GM10266 (cell line): ENCODE data around the gene SSBP2.

Experiments used
- DNase-seq: peaks from one replicate; pipeline ENCODE4 v3.0.0; 2012; ENCODE audit errors: extremely low spot score
- TF ChIP-seq, protein P1 (sequence below): IDR thresholded peaks from 2 replicates; pipeline ENCODE4 v1.5.1; 2012; ENCODE audit warnings: mild to moderate bottlenecking, low read depth; ENCODE audit not compliant: control insufficient read depth, insufficient read depth; ENCODE audit errors: missing control alignments

The SSBP2 gene

DNA sequence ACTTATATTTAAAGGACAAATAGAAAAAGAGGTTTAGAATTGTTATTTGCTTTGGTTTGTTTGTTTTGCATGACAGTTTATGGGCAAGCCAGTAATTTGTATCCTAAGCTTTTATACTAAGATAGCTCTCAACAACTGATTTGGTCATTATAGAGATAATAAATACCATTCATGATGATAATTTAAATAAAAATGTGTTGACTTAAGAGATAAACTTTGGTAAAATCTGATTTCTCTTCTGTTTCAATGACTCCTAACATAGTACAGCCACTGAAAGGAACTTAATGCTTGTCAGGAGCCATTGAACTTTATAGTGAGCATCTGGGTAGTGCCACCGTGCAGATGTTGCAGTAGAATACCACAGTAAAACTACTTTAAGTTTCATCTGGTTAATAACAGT lies 196.2 kb downstream of the SSBP2 start:
- TF ChIP-seq, protein P1, sequence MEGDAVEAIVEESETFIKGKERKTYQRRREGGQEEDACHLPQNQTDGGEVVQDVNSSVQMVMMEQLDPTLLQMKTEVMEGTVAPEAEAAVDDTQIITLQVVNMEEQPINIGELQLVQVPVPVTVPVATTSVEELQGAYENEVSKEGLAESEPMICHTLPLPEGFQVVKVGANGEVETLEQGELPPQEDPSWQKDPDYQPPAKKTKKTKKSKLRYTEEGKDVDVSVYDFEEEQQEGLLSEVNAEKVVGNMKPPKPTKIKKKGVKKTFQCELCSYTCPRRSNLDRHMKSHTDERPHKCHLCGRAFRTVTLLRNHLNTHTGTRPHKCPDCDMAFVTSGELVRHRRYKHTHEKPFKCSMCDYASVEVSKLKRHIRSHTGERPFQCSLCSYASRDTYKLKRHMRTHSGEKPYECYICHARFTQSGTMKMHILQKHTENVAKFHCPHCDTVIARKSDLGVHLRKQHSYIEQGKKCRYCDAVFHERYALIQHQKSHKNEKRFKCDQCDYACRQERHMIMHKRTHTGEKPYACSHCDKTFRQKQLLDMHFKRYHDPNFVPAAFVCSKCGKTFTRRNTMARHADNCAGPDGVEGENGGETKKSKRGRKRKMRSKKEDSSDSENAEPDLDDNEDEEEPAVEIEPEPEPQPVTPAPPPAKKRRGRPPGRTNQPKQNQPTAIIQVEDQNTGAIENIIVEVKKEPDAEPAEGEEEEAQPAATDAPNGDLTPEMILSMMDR = no peak
- DNase-seq = no peak

DNA sequence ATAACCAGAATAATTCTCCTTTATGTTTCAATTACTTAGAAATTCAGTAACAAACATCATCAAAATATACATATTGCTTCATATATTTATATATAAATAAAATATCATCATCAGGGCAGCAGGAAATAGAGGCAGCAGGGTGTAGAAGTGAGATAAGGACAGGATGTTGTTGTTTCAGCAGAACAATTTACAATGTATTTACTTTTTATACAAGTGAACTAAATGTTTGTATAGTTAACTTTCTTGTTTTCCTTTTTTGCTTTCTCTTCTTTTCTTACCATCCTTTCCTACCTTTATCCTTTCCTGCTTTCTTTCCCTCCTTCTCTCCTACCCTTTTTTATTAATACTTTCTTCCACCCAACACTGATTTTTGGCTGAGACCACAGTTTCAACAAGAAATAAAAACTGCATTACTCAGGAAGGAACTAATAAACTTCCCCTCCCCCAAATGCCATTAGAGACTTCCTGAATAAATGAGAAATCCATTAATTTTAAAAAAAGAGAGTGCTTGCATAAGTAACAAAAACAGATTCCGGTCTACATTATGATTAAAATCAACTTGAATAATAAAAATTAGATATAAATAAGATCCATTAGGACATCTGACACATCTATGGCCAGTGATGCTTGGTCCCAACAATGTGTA lies 197.2 kb downstream of the SSBP2 start:
- TF ChIP-seq, protein P1 = no peak

GRCh38 chr5:81552852-81553566 lies 197.9 kb downstream of the SSBP2 start:
- DNase-seq = no peak
- TF ChIP-seq, protein P1 = no peak

More for the DNA sequence above, 197.2 kb downstream of the SSBP2 start:
- no peak for DNase-seq

- DNase-seq = no peak
- TF ChIP-seq, protein P1 = no peak
Measured at GRCh38 chr5:81549123-81549522, 201.8 kb downstream of the SSBP2 start.

GRCh38 chr5:81547001-81547400 lies 203.9 kb downstream of the SSBP2 start:
- no peak for DNase-seq
- TF ChIP-seq, protein P1 = no peak

DNA sequence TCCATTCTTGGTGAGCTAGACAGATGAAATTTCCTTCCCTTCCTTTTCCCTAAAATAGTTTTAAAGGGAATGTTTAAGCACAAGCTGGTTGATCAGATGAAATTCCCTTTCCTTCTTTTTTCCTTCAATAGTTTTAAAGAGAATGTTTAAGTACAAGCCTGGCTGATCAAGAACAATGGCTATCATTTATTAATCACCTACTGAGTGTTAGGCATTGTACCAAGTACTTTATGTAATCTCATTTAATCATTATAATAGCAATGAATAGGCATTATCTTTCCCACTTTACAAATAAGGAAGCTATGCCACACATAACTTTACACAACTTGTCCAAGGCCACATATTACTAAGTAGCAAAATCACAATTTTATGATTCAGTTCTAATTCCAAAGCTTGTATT lies 205.0 kb downstream of the SSBP2 start:
- TF ChIP-seq, protein P1 = no peak
- DNase-seq = no peak
